Measurements from ENCODE around the gene THAP5. TPM values are rescaled to one million over a fixed set of nuclear protein-coding genes. Genes with fewer than 3 reads are reported as not detected.
"Not testable (repeated sequence)": the region's sequence is repeated elsewhere in the genome, so short reads cannot be mapped to it uniquely, and the experiment has no call there.

The THAP5 gene
- total RNA-seq, 1 experiment from 2014 or later, result 39.4 TPM

DNA sequence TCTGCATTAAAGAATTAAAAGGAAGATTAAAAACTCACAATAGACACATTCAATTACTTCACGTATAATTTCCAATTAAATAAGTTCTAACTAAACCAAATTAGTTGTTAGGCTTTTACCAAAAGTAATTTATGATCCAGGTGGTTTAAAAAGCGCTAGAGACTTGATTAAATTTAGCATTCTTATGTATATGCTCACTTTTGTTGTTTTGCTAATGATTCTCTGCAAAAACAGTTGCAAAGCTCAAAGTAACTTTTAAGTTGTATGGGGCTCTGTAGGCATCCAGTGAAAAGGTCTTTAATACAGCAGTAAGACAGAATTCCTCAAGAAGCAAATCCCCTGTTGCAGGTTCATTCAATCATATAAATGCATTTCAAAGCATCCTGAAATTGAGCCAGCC is 28.0 kb downstream of the THAP5 start:
- Histone ChIP-seq H3K9me3 (ENCODE audit: low read depth, low read length, poor library complexity, severe bottlenecking) (no peaks in the 10 kb centered on the region), H3K27ac (ENCODE audit: low read depth, low read length, poor library complexity, severe bottlenecking) (no peak overlapping the region), H3K27me3 (replicated peaks; ENCODE audit: insufficient read depth, low read depth, low read length, poor library complexity) (no peaks in the 10 kb centered on the region), H3K4me1 (ENCODE audit: insufficient read depth, low read length, poor library complexity, severe bottlenecking) (no peaks in the 10 kb centered on the region), H3K4me3 (ENCODE audit: low read depth, low read length, poor library complexity, severe bottlenecking) (no peak overlapping the region), H3K36me3 (ENCODE audit: insufficient read depth, low read length, poor library complexity, severe bottlenecking) (no peaks in the 10 kb centered on the region)
- TF ChIP-seq, protein P1, sequence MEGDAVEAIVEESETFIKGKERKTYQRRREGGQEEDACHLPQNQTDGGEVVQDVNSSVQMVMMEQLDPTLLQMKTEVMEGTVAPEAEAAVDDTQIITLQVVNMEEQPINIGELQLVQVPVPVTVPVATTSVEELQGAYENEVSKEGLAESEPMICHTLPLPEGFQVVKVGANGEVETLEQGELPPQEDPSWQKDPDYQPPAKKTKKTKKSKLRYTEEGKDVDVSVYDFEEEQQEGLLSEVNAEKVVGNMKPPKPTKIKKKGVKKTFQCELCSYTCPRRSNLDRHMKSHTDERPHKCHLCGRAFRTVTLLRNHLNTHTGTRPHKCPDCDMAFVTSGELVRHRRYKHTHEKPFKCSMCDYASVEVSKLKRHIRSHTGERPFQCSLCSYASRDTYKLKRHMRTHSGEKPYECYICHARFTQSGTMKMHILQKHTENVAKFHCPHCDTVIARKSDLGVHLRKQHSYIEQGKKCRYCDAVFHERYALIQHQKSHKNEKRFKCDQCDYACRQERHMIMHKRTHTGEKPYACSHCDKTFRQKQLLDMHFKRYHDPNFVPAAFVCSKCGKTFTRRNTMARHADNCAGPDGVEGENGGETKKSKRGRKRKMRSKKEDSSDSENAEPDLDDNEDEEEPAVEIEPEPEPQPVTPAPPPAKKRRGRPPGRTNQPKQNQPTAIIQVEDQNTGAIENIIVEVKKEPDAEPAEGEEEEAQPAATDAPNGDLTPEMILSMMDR (conservative IDR thresholded peaks at IDR 0.05; ENCODE audit: low read depth, low read length), result no peak
- TF ChIP-seq EZH2 (IDR thresholded peaks at IDR 0.05; ENCODE audit: borderline replicate concordance, low read depth, low read length, poor library complexity, severe bottlenecking), result no peak
- POLR2A ChIA-PET (ENCODE audit: low non-redundant PET), result no interaction called here
- intact Hi-C loops (cut with micrococcal nuclease; ENCODE audit: unreplicated experiment), result no loop called here
- CTCF ChIA-PET, result no interaction called here
- no TSS peak for BruUV-seq (replicated peaks)
- DNase-seq (ENCODE audit: low spot score), result no peak

DNA sequence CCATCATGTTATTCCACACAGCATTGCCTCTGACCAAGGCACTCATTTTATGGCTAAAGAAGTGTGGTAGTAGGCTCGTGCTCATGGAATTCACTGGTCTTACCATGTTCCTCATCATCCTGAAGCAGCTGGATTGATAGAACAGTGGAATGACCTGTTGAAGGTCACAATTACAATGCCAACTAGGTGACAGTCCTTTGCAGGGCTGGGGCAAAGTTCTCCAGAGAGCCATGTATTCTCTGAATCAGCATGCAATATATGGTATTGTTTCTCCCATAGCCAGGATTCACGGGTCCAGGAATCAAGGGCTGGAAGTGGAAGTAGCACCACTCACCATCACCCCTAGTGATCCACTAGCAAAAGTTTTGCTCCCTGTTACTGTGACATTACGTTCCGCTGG is 30.8 kb downstream of the THAP5 start:
- H3K27ac ChIP-seq (ENCODE audit: low read depth, low read length, poor library complexity, severe bottlenecking); DNase-seq (ENCODE audit: low spot score); H3K4me3 ChIP-seq (ENCODE audit: low read depth, low read length, poor library complexity, severe bottlenecking); H3K27me3 ChIP-seq (replicated peaks; ENCODE audit: insufficient read depth, low read depth, low read length, poor library complexity); H3K4me1 ChIP-seq (ENCODE audit: insufficient read depth, low read length, poor library complexity, severe bottlenecking); H3K36me3 ChIP-seq (ENCODE audit: insufficient read depth, low read length, poor library complexity, severe bottlenecking); CTCF ChIA-PET; H3K9me3 ChIP-seq (ENCODE audit: low read depth, low read length, poor library complexity, severe bottlenecking); intact Hi-C loops (cut with micrococcal nuclease; ENCODE audit: unreplicated experiment); BruUV-seq (replicated peaks); POLR2A ChIA-PET (ENCODE audit: low non-redundant PET): not testable (repeated sequence)

DNA sequence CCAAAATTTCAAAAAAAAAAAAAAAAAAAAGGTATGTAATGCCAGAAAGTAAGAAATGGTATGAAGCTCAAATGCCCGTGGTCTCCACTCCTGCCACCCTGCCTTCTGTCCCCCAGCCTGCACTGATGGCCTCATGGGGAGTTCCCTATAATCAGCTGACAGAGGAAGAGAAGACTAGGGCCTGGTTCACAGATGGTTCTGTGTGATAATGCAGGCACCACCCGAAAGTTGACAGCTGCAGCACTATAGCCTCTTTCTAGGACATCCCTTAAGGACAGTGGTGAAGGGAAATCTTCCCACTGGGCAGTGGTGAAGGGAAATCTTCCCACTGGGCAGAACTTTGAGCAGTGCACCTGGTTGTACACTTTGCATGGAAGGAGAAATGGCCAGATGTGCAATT is 31.3 kb downstream of the THAP5 start:
- POLR2A ChIA-PET (ENCODE audit: low non-redundant PET); DNase-seq (ENCODE audit: low spot score); CTCF ChIA-PET; H3K36me3 ChIP-seq (ENCODE audit: insufficient read depth, low read length, poor library complexity, severe bottlenecking); intact Hi-C loops (cut with micrococcal nuclease; ENCODE audit: unreplicated experiment); BruUV-seq (replicated peaks); H3K27ac ChIP-seq (ENCODE audit: low read depth, low read length, poor library complexity, severe bottlenecking); H3K4me3 ChIP-seq (ENCODE audit: low read depth, low read length, poor library complexity, severe bottlenecking); H3K9me3 ChIP-seq (ENCODE audit: low read depth, low read length, poor library complexity, severe bottlenecking); H3K4me1 ChIP-seq (ENCODE audit: insufficient read depth, low read length, poor library complexity, severe bottlenecking); H3K27me3 ChIP-seq (replicated peaks; ENCODE audit: insufficient read depth, low read depth, low read length, poor library complexity): not testable (repeated sequence)

DNA sequence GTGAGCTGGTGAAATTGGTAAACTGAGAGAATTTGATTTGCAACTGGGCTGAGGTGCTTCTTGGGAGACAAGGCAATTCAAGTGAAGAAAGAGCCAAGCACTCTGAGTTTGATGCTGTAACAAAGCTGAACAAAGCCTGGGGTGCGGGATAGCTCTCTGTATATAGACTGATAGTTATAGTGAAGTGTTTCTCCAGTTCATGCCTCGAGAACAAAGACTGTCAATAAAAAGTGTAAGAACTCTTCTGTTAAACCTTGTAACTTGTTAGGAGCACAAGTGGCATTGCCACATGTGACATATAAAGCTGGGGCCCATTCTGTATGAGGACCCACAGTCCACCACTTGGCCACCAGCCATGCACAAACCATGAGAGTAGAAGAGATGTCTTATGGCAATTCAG is 32.3 kb downstream of the THAP5 start:
- Histone ChIP-seq H3K27me3 (replicated peaks; ENCODE audit: insufficient read depth, low read depth, low read length, poor library complexity) (no peaks in the 10 kb centered on the region), H3K9me3 (ENCODE audit: low read depth, low read length, poor library complexity, severe bottlenecking) (no peaks in the 10 kb centered on the region), H3K36me3 (ENCODE audit: insufficient read depth, low read length, poor library complexity, severe bottlenecking) (no peaks in the 10 kb centered on the region), H3K4me1 (ENCODE audit: insufficient read depth, low read length, poor library complexity, severe bottlenecking) (no peaks in the 10 kb centered on the region), H3K4me3 (ENCODE audit: low read depth, low read length, poor library complexity, severe bottlenecking) (no peak overlapping the region), H3K27ac (ENCODE audit: low read depth, low read length, poor library complexity, severe bottlenecking) (no peak overlapping the region)
- ChIA-PET POLR2A (ENCODE audit: low non-redundant PET) (no interaction called here), CTCF (no interaction called here)
- no peak for DNase-seq (ENCODE audit: low spot score)
- no TSS peak for BruUV-seq (replicated peaks)
- no peak for TF ChIP-seq EZH2 (IDR thresholded peaks at IDR 0.05; ENCODE audit: borderline replicate concordance, low read depth, low read length, poor library complexity, severe bottlenecking)
- TF ChIP-seq, protein P1 (conservative IDR thresholded peaks at IDR 0.05; ENCODE audit: low read depth, low read length), result no peak
- intact Hi-C loops (cut with micrococcal nuclease; ENCODE audit: unreplicated experiment), result no loop called here
